ENCODE measurements around the gene MTR. TPM values are rescaled to one million over a fixed set of nuclear protein-coding genes. Genes with fewer than 3 reads are reported as not detected.

Gene MTR
- total RNA-seq, 4 donors from 2014 or later: 26.1 to 41.6 (median 32.8) TPM

GRCh38 chr1:236810018-236810417, 14.9 kb downstream of the MTR start:
- TF ChIP-seq CTCF (IDR thresholded peaks at IDR 0.05; ENCODE audit: low read depth): no peak

- no peak for TF ChIP-seq CTCF (IDR thresholded peaks at IDR 0.05; ENCODE audit: low read depth)
Observed at GRCh38 chr1:236812334-236813030, 17.4 kb downstream of the MTR start.

- TF ChIP-seq CTCF (IDR thresholded peaks at IDR 0.05; ENCODE audit: low read depth): no peak
Observed at GRCh38 chr1:236815941-236816340, 20.8 kb downstream of the MTR start.

GRCh38 chr1:236819856-236820255, 24.8 kb downstream of the MTR start:
- no peak for TF ChIP-seq CTCF (IDR thresholded peaks at IDR 0.05; ENCODE audit: low read depth)

- TF ChIP-seq CTCF (IDR thresholded peaks at IDR 0.05; ENCODE audit: low read depth): no peak
Observed at GRCh38 chr1:236821091-236821627, 26.1 kb downstream of the MTR start.

- no peak for TF ChIP-seq CTCF (IDR thresholded peaks at IDR 0.05; ENCODE audit: low read depth)
Observed at GRCh38 chr1:236823559-236823958, 28.5 kb downstream of the MTR start.

GRCh38 chr1:236829085-236829484, 34.0 kb downstream of the MTR start:
- no peak for TF ChIP-seq CTCF (IDR thresholded peaks at IDR 0.05; ENCODE audit: low read depth)

All from subcutaneous adipose tissue (tissue), 4 donors.